Adrenal gland (tissue), 5 donors: ENCODE results near the gene ADAMTS18.

Experiments used
- CTCF ChIP-seq, 6 experiments: fragments of 450-650 bp in 4 of 6; fragments of 200-600 bp in 2 of 6; sonication (generic) in 1 of 6; IDR thresholded peaks; 1 replicate in 5 of 6; 2 replicates in 1 of 6; pipeline versions ENCODE4 v1.5.1 to v1.8.0; 2016 to 2021; ENCODE audit warnings: antibody characterized with exemption in 6 of 6, mild to moderate bottlenecking in 2 of 6, moderate library complexity in 1 of 6
- POLR2A ChIP-seq, 2 donors: fragments of 450-650 bp; IDR thresholded peaks; one replicate each; pipeline ENCODE4 v1.6.1; 2017; ENCODE audit warnings: antibody characterized with exemption in 2 of 2, mild to moderate bottlenecking in 2 of 2, moderate library complexity in 1 of 2
- donor health status: DM: no; HTN: no; CAD: no.

- TF ChIP-seq CTCF (IDR thresholded peaks at IDR 0.05): no peak
- TF ChIP-seq POLR2A (IDR thresholded peaks at IDR 0.05): no peak
Observed at GRCh38 chr16:77432264-77432663, 2.6 kb downstream of the ADAMTS18 start.
